NCI-H82 treated with DMSO at 0.1 percent for 48 hours (cell line): ENCODE measurements around the gene FAM200C.
"Not testable (repeated sequence)": the region's sequence is repeated elsewhere in the genome, so short reads cannot be mapped to it uniquely, and the experiment has no call there.

Experiments used
- DNase-seq: peaks from one replicate; lab custom pipeline; 2025; ENCODE audit not compliant: unreplicated experiment; lab: John Stamatoyannopoulos, UW

Gene FAM200C

DNA sequence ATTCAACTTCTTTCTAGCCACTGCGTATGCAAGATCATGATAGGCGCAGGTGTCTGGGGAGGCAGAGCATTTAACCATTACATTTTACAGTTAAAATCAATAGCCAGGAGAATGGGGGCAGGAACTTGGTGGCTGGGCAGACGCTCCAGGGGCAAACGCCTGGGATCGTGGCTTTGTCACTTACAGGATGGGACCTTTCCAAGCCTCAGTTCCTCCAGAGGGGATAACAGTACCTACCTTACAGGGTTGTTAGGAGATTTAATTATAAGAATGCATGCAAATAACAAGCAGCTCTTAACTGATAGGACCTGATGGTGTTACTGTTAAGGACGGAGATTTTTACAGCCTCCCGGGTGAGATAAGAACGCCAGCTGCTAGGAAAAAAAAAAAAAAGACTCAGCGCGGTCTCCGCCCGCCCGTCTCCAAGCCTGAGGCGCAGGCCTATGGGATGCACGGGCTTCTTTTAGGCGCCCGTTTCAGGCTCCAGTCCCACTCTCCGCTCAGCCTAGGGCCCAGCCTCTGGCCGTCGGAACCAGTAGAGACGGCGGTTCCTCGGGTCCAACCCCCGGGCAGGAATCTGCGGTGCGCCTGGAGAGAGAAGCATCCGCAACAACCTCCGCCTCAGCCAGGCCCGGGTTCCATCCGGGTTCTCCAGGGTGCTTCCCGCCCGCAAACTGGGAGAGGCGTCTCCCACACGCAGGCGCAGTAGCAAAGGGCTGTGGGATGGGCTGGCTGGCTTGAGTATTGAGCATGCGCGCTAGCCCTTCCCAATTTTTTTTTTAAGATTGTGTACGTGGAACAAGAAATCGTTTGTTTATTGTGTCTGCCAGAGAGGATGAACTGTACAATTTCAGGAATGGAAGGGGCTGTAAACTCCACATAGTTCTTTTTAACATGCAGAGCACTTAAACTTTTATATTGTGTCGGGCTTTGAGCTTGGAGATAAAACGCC, at the start of gene FAM200C:
FAM200C (minus strand) TSS at position 653 of the 952 bp plus-strand sequence. CDS start 4,564 bp downstream, outside the sequence.
- peak; percentile 84 for DNase-seq

DNA sequence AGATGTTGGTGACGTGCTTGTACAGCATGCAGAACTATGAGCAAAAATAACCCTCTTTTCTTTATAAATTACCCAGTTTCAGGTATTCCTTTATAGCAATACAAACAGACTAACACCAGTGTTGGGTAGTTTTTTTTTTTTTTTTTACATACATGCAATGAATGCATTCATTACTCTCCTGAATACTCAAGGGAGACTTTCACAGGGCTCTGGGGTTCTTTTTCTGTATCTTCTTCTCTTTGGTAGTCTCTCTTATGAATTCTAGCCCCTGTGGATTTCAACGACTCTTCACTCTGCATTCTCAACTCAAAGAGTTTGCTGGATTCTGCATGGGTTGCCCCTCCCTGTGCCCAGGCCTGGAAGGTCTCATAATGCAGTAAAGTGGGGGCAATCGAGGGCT, 49.6 kb upstream of the FAM200C start:
- DNase-seq, result no peak

DNA sequence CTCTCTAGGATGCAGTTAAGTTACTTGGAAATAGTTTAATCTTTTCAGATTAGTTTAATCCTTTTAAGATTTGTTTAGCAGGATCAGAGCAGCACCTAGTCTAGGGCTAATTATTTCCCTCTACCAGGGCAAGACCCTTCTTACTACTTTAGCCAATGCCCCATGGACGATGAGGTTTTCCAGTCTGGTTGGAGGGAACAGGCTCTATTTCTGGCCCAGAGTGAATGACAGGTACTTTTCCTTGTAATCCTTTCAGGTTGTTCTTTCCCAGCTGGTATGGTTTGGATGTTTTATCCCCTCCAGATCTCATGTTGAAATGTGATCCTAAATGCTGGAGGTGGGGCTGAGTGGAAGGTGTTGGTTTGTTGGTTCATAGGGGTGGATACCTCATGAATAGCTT, 49.0 kb upstream of the FAM200C start:
- peak; percentile 96 for DNase-seq

DNA sequence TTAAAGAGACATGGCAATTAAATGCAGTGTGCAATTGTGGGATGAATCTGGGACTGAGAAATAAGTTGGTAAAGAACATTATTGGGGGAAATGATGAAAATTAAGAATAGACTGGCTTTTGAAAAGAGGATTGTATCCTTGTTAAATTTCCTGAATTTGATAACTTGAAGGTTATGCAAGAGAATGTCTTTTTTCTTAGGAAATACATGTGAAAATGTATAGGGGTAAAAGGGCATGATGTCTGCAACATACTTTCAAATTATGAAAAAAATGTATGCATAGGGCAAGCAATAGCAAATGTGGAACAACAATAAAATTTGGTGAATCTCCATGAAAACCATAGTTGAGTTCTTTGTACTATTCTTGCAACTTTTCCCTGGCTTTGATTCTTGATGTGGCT, 45.9 kb upstream of the FAM200C start:
- no peak for DNase-seq

DNA sequence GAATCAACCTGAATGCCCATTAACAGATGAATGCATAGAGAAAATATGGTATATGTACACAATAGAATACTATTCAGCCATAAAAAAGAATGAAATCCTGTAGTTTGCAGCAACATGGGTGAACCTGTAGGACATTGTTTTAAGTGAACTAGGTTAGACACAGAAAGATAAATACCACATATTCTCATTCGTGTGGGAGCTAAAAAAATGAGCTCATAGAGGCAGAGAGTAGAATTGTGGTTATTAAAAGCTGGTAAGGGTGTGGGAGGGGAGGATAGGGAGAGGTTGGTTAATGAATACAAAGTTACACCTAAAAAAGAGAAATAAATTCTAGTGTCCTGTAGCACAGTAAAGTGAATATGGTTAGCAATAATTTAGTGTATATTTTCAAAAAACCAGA, 45.3 kb upstream of the FAM200C start:
- no peak for DNase-seq

DNA sequence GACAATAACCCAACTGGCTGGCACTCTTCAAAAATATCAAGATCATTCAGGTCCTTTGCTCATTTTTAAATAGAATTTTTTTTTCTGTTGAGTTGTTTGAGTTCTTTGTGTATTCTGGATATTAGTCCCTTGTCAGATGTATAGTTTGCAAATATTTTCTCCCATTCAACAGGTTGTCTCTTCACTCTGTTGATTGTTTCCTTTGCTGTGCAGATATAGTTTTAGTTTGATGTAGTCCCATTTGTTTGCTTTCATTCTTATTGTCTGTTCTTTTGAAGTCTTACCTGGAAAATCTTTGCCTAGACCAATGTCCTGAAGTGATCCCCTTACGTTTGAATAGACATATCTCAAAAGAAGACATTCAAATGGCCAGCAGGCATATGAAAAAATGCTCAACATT, 44.6 kb upstream of the FAM200C start:
- no peak for DNase-seq

DNA sequence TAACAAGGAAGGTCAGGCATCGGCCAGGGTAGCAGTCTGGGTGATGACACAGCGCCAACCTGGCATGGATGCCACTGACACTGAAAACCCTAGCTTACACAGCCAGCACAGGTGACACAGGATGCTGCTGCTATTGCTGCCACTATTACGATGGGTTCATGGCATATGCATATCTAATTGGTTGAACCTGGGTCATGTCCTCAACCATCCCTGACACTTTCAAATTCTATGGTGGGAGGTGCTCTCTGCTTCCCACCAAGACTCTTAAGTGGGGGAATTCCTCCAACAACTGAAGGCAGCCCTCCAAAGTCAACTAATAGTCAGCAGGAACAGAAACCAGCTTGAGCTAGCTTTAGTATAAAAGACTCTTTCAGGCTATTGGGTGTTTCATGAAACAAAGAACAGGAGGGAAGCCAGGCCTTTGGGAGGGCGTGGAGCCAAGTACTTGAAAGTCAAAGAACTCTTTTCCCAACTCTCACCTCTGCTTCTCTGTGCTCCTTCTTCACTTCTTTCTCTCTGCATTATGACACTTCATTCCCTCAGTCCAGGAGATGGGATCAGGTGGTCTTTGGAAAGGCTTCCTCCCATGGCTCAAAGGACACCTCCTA, 43.1 kb upstream of the FAM200C start:
- no peak for DNase-seq

DNA sequence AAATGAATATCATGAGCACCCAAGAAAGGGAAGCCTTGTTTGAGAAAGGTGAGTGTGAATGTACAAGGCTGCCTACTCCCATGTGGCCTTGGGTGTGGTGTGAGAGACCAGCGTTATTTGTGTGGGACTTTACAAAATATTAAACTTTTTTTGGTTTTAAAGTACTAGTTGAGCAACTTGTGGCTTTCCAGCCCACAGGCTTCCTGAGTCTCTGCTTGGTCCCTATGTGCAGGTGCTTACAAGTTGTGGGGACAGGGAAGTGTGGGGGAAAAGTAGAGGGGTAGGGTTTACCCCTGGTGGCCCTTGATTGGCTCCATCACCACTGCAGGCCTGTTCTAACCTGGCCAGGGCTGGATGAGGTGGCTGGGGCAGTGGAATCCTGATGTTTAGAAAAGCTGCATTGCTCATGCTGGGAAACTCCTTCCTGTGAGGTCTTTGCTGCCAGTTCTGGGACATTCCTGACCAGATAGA, 41.5 kb upstream of the FAM200C start:
- DNase-seq, result no peak

DNA sequence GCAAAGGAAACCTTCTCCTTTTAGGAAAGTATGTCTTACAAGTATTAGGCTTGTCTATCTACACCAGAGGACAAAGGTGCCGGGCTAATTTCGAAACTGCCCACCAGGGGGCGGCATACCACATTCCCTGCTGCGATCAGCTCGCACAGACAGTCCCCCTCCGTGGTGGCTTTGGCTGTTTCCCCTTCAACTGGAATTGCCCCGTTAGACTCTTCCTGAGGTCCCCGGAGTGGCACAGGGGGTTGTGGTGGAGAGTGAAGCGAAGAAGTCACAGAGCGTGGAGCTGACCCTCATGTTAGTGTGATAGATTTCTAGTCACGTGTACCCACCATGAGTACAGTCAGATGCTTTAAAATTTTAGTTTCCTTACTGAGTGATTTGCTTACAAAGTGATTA, 39.3 kb upstream of the FAM200C start:
- DNase-seq, result peak; percentile 56

DNA sequence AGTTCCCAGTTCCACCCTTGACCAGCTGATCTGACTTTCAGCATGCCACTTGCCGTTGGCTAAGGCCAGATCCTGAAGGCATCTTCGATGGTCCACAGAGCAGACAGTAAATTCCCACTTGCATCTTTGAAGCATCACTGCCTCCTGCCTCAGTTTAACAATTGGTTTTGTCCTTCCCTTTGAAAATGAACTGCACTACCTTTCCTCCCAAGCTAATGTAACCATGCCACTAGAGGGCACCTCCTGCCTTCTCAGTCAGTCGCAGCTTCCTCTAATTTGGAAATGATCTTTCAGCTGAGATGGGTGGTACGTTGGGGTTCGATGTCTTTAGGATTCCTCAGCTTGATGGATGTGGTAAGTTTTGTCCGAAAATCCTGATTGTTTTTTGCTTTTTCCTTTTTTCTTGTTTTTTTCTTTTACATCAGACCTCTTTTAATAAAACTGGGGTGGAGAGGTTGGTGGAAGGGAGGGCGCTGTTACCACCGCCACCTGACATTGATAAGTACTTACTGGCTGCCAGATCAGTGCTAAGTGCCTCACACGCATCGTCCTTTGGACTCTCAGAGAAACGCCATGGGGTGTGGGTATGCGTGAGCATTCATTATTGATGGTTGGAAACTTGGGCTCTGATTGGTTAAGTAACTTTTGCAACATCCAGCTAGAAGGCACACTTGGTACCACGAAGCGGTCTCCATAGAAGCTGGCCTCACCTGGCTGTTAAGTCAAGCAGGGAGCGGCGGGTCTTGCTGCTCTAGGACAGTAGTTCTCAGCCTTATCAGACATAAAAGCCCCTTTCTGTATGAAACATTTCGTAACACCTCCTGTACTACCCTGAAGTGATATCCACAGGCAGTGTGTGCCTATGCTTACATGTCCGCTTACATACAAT, 38.7 kb upstream of the FAM200C start:
- peak; percentile 45 for DNase-seq

DNA sequence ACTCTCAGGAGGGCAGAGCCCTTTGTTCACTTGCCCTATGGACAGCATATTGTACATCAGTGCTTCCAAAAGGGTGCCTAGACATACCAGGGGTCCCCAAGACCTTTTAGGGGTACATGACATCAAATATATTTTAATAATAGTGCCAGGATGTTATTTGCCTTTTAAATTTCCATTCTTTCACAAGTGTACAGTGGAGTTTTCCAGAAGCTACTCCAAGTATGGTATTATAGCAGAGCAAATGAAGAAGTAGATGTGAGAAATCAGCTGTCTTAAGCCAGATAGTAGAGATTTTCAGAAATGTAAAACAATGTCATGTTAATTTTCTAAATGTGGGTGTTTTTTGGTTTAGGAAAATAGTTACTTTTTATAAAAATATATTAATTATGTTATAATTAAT, 37.4 kb upstream of the FAM200C start:
- DNase-seq, result no peak

DNA sequence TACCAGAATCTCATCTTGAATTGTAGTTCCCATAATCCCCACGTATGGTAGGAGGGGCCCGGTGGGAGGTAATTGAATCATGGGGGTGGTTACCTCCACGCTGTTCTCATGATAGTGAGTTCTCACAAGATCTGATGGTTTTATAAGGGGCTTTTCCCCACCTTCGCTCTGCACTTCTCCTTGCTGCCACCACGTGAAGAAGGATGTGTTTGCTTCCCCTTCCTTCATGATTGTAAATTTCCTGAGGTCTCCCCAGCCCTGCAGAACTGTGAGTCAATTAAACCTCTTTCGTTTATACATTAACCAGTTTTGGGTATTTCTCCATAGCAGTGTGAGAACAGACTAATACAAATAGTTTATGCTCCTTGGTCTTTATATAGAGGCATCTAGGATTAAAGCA, 36.8 kb upstream of the FAM200C start:
- not testable (repeated sequence) for DNase-seq

DNA sequence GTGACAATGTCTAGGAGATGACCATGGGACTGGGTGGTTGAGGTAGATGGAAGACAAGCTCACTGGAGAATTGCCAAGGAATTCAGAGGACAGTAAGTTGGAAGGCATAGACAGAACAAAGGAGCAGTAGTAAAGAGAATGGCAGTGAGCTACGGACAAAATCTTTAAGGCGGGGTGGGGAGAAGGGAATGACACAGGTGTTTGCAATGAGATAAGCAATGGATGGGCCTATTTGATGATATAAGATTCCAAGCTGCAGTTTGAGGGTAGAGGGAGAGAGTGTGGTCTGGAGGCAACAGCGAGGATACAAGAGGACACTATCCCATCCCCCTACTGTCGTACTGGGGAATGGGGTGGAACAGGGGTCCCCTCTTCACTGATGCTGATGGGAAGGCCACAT, 36.2 kb upstream of the FAM200C start:
- DNase-seq, result no peak

DNA sequence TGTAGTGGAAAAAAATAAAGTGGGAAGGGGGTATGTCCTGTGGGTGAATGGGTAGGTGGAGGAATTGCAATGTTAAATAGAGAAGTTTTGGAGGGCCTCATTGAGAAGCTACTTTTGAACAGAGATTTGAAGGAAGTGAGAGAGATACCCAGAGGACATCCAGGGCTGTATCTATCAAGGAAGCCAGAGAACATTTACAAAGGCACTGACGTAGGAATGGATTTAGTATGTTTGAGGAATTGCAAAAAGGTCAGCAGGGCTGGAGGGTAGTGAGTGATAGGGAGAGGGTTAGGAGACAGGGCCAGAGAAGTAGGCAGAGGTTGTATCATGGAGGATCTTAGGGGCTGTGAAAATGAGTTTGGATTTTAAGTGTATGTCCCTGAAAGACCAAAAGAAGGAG, 35.7 kb upstream of the FAM200C start:
- DNase-seq, result no peak

DNA sequence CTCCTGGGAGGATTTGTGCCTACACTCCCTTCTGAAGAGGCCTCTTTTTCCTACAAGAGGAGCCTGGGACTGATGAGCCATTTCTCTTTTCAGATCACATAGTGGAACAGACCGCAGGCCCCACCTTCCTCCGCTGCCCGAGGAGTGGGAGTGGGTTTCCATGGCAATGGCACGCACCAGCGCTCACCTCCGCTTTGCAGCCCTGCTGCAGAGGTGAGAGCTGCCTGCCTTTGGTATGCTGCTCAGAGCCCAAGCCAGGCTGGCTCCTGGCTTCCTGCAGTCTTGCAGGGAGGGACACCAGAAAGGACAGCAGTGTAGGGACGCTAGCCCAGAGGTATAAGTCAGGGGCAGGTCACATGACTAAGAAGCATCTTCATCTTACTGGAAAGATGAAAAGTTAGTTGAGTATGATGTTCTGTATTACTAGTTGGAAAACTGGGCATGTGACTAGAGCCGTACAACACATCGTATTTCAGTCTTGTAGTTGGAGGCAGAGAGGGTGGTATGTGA, 34.2 kb upstream of the FAM200C start:
- no peak for DNase-seq

DNA sequence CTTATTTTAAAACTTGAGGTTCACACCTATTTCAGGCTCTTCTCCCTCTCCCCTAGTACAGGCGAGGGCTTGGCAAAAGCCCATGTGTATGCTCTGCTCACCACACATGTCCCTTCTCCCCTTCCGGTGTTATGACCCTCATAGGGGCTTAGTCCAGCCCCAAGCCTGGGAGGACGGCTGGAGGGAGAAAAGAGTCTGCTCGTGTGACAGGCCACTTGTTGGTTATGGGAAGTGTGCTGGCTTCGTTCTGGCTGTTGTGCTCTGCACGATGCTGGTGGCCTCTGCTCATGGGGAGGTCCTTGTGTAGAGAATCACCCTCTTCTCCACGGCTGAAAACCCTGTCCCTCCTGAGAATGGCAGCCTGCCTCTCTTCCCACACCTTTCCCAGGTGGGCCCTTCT, 32.9 kb upstream of the FAM200C start:
- no peak for DNase-seq

DNA sequence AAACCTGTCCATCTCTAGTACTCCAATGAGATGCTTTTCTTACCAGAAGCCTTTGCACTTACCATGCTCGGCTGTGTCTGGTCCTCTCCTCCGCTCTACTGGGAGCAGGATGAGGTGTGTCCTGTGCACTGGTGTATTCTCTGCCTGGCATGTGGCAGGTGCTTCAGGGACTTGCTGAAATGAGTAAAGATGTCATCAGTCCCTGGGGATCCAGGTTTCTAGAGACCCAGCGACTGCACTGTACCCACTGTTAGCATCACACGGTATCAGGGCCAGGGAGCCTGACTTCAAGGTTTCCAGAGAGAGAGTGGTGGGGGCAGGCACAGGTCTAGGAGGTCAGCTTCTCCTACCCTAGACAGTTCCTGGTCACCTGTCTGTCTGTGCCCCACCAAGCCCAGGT, 32.3 kb upstream of the FAM200C start:
- no peak for DNase-seq

DNA sequence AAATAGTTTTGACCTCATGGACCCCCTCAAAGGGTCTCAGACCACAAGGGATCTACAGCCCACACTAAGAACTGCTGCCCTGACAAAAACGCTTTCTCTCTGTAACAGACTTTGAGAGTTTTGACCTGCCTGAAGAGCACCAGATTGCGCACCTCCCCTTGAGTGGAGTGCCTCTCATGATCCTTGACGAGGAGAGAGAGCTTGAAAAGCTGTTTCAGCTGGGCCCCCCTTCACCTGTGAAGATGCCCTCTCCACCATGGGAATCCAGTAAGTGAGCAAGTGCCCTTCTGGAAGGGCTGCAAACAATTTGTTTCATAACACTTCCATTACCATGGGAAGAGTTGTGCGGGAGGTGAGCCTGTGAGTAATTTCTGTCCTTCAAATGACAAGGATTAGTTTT, 27.8 kb upstream of the FAM200C start:
- DNase-seq, result no peak

DNA sequence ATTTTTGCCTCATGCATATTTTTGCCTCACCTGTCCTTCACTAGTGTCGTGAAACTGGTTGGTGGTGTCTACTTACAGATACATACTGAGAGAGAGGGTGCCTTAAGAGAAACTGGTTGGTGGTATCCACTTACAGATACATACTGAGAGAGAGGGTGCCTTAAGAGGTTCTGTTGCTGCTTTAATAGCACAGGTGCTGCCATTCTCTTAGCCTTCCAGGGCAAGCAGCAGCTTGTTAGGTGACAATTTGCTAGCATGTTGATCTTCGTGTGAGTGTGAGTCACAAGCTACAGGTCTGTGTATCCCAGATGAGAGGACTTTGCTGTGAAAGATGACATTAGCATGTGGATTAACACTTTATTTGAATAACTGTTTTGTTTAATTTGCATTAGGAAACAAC, 23.2 kb upstream of the FAM200C start:
- DNase-seq, result no peak

DNA sequence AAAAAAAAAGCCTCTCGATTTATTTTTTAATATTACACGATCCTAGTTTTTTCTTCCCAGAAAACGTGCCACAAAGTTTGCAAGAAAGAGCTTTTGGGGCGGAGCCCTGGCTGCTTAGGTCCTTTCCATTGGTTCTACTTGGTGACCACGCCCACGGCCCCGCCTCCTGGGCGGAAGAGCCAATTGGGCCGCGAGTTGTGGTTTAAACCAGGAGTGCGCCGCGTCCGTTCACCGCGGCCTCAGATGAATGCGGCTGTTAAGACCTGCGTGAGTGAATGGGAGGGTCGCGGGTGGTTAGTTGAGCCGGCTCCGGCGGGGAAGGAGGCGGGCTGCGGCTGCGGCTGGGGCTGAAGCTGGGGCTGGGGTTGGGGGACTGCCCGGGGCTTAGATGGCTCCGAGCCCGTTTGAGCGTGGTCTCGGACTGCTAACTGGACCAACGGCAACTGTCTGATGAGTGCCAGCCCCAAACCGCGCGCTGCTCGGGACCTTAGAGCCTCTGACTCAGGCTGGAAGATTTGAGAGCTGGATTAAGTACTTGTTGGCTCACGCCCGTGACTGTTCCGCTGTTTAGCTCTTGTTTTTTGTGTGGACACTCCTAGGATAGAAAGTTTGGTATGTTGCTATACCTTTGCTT, 21.9 kb upstream of the FAM200C start, which contains the start of gene PTTG1:
PTTG1 (plus strand) TSS at position 231 of the 634 bp plus-strand sequence. CDS start 458 bp downstream, outside the sequence.
- DNase-seq, result peak; percentile 90

DNA sequence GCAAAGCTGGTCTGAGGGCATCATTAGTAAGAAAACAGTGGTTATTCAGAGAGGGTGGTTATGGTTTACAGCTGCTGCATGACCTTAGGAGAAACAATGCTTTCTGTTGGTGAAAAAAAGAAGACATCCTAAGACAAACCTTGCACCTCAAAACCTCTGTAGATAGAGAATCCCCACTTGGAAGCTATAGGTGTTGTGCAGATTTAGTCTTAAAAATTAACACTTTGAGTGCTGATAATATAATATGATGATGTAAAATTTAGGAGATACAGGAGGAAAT, 20.4 kb upstream of the FAM200C start:
- DNase-seq, result no peak
